GM21737 (cell line): ENCODE results near the gene PGM5.

Experiments
- ATAC-seq: cut with Tn5 transposase; IDR thresholded peaks from one replicate; pipeline ENCODE4 v1.9.1; 2021; ENCODE audit warnings: mild to moderate bottlenecking, moderate library complexity; ENCODE audit not compliant: unreplicated experiment

PGM5 gene

DNA sequence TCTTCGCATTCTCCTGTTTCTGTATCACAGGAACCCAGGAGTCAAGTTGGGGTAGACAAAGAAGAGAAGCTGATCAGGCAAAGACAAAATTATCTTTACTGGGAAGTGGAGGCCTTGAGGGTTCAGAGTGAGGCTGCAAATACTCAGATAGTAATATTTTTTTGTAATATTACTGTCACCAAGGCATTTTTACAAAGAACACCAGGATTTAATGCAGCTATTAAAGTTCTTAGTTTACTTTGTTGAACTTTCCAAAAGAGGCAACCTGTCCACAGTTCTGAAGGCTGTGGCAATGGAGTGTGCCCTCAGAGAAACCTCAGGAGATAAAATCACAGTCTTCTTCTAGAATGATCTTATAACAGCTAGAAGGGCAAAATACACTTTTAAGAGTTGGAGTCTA is 74.9 kb downstream of the PGM5 start:
- ATAC-seq = no peak

GRCh38 chr9:68433531-68434110 is 77.2 kb downstream of the PGM5 start:
- ATAC-seq = no peak

- no peak for ATAC-seq
These were observed 81.4 kb downstream of the PGM5 start for GRCh38 chr9:68437785-68438184.

DNA sequence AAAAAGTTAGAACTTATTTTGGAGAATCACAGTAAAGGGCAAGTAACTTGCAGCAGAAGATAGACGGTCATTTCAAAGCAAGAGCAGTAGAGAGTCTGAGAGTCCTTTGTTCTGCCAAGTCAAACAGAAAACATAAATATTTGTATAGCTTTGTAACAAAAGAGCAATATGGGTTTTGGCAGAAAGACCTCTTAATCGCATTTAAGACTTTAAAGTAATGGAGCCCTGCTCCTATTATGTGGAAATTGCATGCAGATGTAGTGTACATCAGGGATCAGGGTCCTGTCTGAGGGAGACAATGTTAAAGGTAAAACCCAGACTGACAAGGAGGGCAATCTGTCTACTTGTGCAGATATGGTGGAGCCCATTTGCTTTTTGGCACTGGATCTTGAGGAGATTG is 87.2 kb downstream of the PGM5 start:
- ATAC-seq = no peak

DNA sequence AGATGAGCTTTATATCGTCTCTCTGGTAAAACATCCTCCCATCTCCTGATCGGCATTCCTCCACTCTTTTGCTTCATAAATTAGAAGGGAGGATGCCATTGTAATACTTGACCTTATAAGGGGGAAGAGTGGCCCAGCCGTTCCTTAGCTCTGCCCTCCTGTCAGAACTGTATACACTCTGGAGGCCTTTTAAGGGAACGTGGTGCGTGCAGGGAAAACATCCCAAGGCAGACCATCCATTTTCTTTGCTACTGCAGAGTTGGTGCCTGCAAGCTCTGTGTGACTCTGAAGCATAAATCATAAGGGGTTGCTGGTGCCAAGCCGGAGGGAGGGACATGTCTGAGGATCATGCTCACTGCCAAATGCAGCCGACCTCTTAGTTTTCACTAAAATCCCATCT is 90.4 kb downstream of the PGM5 start:
- ATAC-seq = no peak

- no peak for ATAC-seq
These were observed 91.2 kb downstream of the PGM5 start for GRCh38 chr9:68447611-68448010.

DNA sequence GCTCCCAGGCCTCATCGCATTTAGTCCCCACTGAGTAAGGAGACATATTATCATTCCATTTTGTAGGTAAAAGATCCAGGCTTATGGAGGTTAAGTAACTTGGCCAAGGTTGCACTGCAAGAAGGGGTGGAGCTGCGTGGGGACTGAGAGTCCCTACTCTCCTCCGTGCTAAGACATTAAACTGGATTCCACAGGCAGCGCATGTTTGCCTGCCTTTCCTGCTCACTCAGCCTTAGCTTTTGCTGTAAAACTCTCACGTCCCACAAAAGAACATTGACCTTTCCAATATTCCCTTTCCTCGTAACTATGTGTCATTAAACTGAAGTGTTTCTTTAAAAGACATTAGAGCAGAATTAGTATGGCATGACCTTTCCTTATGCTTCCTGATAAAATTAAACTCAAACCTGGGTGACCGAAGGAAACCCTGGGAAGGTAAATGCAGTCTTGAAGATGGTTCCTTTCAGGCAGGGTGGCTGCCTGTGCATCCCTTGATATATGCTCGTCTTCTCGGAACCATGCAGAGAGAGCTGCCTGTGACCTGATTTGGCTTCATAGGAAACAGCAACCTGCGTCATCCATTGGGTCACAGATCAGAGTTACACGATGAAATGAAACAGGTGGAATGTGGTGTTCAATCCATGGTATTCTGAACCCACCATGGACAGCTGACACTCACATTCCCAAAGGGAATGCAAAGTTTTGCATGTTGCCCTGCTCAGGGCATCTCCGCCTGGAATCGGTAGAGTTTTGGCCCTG is 98.3 kb downstream of the PGM5 start:
- no peak for ATAC-seq

DNA sequence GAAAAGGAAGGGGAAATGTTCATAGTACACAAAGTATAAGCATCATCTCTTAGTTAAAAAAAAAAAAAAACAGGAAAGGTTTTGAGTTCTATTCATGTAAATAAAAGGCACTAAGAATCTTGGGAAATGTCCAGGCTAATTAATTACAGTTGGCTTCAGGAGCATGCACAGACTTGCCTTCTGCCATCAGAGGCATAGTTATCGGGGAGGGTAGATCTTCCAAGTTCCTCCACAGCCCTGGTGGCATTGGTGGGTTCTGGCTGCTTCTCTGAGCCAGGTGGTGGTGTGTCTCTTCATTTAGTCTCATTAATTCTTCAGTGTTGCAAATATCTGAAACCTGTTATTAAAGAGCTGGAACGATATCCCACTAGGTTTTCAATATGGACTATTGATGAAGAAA is 99.0 kb downstream of the PGM5 start:
- ATAC-seq = no peak

DNA sequence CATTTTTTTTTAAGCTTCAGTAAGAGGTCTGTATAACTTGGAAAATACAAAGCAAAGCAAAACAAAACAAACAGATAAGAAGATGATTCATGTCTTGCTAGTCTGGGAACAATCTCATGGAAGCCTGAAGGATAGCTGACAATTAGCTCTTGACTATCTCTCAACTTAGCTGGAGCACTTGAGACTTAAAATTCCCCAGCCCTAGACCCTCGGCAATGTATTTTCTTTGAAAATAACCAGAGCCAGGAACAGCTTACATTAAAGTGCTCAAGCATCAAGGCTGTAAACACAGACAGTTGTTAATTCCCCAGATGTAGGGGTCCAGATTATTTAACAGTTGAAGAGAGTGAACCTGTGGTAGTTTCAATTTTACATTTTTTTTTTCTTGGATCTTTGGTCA is 101.4 kb downstream of the PGM5 start:
- ATAC-seq = no peak

GRCh38 chr9:68458918-68459317 is 102.5 kb downstream of the PGM5 start:
- no peak for ATAC-seq

- no peak for ATAC-seq
These were observed 105.8 kb downstream of the PGM5 start for GRCh38 chr9:68462105-68462775.

DNA sequence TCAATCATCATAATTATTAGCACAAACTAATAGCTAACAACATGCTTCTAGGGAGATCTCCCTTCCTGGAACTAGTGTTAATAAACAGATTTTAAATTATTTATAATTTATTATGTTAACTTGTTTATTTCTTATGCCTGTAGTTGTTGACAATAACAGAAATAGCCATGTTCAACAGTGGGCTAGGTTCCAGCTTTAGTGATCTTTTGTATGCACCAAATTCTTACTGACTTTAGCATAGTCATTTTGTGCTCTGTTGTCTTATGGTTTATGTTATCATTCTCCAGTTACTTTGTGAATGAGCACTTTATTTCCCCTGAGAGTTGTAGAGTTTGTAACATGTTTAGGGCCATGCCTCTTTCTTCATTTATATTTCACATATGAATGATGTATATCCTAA is 113.7 kb downstream of the PGM5 start:
- no peak for ATAC-seq

- no peak for ATAC-seq
These were observed 114.2 kb downstream of the PGM5 start for GRCh38 chr9:68470634-68471033.

DNA sequence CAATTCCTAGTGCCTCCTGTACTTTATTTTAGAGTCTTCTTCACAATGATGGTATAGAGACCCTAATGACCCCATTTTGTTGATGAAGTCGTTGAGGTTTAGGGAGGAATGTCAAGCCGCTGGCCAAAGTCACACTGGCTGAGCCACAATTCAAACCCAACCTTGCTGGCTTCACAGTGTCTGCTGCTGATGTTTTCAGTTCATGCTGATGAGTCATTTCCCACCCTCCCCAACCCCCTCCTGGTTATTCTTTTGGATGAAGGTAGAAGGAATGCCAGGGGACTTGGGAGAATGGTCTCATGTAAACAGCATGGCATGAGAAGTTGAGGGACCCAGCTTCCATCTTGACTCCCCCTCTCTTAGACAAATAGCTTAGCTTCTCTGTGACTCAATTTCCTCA is 115.7 kb downstream of the PGM5 start:
- ATAC-seq = no peak

GRCh38 chr9:68473790-68474189 is 117.4 kb downstream of the PGM5 start:
- ATAC-seq = no peak

DNA sequence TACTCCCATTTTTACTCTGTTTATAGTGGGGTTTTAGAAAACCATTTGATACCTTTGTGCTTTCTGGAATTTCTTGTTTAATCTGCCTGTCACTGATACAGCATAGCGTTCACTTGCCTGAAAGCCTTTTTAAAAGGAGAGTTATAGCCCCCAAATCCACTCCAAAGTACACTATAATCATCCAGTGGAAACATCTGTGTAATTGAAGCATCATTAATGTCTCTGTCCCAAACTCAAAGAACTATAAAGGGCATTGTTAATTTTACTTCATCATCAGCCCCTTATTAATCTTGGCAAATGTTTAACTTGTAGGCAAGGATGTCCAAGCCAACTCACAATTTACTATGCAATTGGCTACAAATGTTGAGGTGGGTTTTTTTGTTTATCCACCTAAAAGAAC is 120.0 kb downstream of the PGM5 start:
- no peak for ATAC-seq

- no peak for ATAC-seq
These were observed 120.4 kb downstream of the PGM5 start for GRCh38 chr9:68476847-68477246.

GRCh38 chr9:68480807-68481206 is 124.4 kb downstream of the PGM5 start:
- no peak for ATAC-seq

GRCh38 chr9:68482548-68482947 is 126.1 kb downstream of the PGM5 start:
- ATAC-seq = no peak

DNA sequence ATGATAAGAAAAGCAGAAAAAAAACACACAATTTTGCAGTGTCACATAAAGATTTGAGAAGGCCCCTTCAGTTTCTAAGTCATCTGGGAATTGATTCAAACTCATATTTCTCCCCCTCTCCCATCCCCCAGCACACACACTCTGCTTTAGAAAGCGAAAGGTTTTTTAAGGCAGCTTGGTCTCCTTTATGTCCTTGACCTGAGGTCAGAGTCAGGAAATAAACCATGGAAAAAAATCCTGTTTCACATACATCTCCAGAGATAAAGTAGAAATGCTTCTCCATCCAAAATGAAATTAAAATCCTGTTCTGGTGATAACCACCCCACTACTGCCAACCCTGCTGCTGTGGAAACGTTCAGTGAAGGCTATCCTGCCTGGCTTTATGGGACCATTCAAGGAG is 131.7 kb downstream of the PGM5 start:
- ATAC-seq = no peak

DNA sequence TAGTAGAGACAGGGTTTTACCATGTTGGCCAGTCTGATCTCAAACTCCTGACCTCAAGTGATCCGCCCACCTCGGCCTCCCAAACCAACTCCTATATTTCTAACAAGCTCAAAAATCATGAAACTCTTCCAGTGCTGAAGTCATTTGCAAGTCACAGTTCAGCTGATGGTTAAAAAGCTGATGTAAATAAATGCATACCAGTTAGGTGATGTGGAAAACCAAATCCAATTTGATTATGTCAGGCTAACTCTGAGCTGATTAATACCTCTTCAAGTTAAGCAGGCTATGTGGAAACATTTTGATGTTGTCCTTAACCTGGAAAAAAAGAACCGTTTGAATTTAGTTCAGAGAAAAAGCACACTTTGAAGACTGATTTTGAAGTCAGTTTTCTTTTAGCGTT is 133.2 kb downstream of the PGM5 start:
- ATAC-seq = no peak

DNA sequence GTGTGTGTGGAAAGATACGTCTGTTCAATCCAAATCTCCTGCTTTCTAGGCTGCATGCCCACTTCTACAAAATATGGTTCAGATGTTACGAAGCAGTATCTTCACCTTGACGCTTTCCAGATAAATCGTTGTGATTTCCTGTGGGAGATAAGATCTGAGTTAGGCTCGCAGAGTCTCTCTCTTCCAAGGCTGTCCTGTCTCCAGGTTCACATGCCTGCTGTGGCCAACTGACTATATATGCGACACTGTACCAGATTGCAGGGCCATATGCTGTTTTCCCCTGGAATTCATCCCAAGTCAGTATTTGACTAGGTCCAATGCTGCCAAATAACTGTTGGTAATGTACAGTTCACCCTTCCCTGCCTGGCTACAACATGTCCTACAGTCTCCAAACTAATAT is 136.4 kb downstream of the PGM5 start:
- no peak for ATAC-seq
